Astrocyte of the cerebellum (primary cell): ENCODE measurements around the gene GNB1L.

Source experiments
- DNase-seq: peaks from one replicate; pipeline ENCODE4 v3.0.0-alpha.2; 2011; ENCODE audit warnings: low read depth
- H3K4me3 ChIP-seq: 2 replicates; pipeline ENCODE4 v1.5.1; 2011; ENCODE audit warnings: mild to moderate bottlenecking, low read depth, low read length, moderate library complexity
- in situ Hi-C: cut with HindIII; loops from 2 replicates; pipeline ENCODE4 v1.10.0; 2017; ENCODE audit warnings: low sequenced_read_pairs
- TF ChIP-seq, protein P1 (sequence below): IDR thresholded peaks from 2 replicates; pipeline ENCODE4 v1.5.1; 2012; ENCODE audit warnings: low read length, low read depth, moderate library complexity, mild to moderate bottlenecking; ENCODE audit errors: missing control alignments

The GNB1L gene

DNA sequence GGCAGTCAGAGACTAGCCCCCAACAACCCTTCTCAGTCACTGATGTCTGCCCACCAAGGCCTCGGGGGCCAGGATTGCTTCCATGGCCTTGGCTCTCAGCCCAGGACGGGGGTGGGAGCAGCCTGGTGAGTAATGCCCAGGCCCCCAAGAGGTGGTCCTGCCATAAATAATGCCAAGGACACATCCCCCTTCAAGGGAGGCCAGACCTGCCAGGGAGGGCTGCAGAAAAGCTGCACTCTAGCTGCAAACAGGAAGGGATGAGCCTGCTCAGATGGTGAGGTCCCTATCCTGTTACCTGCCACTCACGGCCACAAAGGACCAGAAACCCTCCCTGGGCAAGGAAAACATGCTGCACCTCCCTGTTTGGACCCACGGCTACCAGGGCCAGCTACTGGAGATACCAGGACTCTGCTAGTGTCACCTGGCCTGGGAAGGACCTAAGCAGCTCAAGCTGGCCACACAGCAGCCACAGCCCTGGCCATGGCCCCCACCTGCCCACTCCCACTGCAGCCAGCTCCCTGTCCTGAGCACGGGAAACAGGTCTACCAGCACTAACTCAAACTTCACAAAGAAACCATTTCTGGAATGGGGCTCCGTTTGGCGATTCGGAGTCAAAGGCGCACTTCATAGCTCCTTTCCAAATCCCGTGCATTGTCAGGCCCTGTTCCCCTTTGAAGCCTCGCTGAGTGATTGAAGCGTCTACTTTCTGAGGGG is 12.1 kb downstream of the GNB1L start:
- H3K4me3 ChIP-seq, result no peak overlapping the region
- in situ Hi-C loops, result no loop called here
- TF ChIP-seq, protein P1, sequence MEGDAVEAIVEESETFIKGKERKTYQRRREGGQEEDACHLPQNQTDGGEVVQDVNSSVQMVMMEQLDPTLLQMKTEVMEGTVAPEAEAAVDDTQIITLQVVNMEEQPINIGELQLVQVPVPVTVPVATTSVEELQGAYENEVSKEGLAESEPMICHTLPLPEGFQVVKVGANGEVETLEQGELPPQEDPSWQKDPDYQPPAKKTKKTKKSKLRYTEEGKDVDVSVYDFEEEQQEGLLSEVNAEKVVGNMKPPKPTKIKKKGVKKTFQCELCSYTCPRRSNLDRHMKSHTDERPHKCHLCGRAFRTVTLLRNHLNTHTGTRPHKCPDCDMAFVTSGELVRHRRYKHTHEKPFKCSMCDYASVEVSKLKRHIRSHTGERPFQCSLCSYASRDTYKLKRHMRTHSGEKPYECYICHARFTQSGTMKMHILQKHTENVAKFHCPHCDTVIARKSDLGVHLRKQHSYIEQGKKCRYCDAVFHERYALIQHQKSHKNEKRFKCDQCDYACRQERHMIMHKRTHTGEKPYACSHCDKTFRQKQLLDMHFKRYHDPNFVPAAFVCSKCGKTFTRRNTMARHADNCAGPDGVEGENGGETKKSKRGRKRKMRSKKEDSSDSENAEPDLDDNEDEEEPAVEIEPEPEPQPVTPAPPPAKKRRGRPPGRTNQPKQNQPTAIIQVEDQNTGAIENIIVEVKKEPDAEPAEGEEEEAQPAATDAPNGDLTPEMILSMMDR, result no peak
- no peak for DNase-seq

DNA sequence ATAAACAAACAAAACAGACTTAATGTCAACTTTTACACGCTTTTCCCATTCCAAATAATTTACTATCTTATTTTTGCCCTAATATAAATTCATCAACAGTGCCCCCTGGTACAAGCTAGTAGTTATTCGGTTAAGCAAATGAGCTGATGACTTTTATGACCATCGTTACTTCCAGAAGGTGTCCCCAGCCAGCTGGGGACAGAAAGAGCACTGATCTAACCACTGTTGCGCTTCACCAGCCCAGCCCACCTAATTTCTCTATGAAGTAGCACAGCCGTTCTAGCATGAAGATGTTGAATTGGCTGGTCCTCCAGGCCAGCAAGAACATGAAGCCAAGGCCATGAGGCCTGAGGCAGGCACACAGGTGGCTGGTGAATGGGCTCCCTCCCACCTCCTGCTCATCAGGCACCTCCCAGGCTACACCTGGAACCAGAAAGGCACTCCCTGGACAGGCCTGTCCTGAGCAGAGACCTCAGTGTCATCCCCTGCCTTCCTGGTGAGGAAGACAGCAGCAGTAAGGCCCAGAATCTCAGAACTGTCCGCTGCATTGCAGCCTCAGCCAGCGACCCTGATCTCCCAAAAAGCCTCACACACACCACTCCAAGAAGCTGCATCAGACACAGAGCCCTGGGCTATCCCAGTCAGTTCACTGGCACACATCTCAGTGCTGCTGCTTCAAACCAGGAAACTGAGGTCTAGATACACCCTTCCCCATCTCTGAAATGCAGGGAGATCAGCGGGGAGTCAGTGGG is 12.9 kb downstream of the GNB1L start:
- H3K4me3 ChIP-seq, result no peak overlapping the region
- DNase-seq, result no peak
- in situ Hi-C loops, result no loop called here
- TF ChIP-seq, protein P1, result no peak

DNA sequence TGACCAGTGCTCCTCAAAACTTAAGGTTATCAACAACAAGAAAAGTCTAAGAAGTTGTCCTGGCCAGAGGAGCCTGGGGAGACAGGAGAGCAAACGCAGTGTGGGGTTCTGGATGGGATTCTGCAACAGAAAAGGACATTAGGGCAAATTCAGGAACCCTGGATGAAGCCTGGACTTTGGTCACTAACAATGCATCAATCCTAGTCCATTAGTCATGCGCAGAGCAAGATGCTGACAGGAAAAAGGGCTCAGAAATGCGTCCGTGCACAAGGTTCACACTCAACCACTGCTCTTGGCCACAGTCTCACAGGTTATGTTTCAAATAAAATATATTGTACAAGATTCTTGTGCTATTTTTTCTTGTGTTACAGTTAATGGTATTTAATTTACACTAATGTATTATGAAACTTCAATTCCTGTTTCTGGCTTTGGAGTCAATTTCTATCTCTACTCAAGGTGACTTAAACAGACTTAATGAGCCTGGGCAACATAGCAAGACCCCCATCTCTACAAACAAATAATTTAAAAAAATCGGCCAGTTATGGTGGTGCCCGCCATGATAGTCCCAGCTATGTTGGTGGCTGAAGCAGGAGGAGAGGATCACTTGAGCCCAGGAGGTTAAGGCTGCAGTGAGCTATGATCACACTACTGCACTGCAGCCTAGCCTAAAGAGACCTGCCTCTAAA is 13.6 kb downstream of the GNB1L start:
- no peak overlapping the region for H3K4me3 ChIP-seq
- in situ Hi-C loops, result no loop called here
- TF ChIP-seq, protein P1, result no peak
- DNase-seq, result no peak

DNA sequence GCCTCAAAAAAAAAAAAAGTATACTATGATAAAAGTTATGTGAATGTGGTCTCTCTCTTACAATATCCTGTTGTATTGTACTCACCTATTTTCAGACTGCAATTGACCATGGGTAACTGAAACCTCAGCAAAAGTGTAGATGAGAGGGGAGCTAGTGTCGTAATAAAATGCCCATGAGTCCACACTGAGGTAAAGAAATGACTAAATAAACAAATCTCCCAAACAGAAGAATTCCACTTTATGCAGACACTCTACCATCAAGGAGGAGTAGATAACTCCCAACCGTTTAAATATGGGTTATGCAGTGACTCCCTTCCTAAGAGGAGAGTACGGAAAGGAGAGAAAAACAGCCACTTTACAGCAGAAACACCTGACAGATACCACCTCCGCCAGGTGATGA is 14.6 kb downstream of the GNB1L start:
- TF ChIP-seq, protein P1, result no peak
- in situ Hi-C loops, result no loop called here
- no peak overlapping the region for H3K4me3 ChIP-seq
- DNase-seq, result no peak

DNA sequence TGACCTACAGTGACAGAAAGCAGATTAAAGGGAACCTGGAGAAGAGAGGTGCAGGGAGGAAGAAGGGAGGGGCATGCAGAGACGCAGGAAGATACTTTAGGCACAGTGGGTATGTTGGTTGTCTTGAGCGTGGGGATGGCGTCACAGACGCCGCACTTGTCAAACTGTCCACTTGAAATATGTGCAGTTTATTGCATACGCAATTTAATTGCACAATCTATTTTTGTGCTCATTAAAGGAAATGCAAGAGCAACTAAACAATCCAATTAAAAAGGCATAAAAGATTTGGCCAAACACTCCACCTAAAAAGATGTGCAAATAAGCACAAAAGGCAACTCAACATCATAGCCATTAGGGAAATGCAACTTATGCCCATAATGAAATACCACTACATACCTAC is 16.8 kb downstream of the GNB1L start:
- TF ChIP-seq, protein P1, result no peak
- H3K4me3 ChIP-seq, result no peak overlapping the region
- in situ Hi-C loops, result no loop called here
- DNase-seq, result no peak

DNA sequence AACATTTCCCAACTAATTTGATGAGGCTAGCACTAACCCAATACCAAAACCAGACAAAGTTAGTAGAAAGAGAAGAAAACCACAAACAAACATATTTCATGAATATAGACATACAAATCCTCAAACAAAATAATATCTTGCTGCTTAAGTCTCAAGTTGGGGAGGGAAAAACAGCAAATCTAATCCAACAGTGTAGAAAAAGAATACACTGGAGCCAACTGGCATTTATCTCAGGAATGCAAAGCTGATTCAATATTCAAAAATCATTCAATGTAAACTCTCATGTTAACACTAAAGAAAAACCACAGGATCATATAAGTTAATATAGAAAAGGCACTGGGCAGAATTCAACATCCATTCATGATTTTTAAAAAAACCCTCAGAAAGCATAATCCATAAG is 18.2 kb downstream of the GNB1L start:
- no peak overlapping the region for H3K4me3 ChIP-seq
- in situ Hi-C loops, result no loop called here
- TF ChIP-seq, protein P1, result no peak
- no peak for DNase-seq
